HG02938 (cell line): ENCODE results near the gene NAA15.
"Not testable (repeated sequence)": the region's sequence is repeated elsewhere in the genome, so short reads cannot be mapped to it uniquely, and the experiment has no call there.

Experiments used
- ATAC-seq: cut with Tn5 transposase; IDR thresholded peaks from one replicate; pipeline ENCODE4 v1.9.1; 2021; ENCODE audit warnings: mild to moderate bottlenecking, moderate library complexity; ENCODE audit not compliant: unreplicated experiment

NAA15 gene

GRCh38 chr4:139295942-139296299 lies 5.4 kb upstream of the NAA15 start:
- no peak for ATAC-seq

DNA sequence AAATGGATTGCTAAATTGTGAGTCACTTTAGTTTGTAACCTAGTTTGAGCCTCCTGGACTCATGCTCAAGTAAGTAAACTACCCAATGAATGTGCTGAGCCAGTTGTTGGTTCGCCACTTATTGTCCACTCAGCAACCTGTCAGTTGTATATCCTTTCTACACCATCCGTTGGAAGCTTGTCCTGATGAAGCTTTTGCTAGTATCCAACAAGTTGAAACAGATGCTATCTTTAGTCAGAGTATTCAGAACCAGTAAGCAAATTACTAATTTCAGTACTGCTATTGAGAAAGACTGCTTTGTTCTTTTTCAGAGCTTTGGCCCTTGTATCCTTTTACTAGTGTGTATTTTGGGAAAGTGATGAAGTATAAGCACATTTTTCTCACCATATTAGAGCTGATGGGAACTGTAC lies 4.3 kb upstream of the NAA15 start:
- ATAC-seq, result no peak

DNA sequence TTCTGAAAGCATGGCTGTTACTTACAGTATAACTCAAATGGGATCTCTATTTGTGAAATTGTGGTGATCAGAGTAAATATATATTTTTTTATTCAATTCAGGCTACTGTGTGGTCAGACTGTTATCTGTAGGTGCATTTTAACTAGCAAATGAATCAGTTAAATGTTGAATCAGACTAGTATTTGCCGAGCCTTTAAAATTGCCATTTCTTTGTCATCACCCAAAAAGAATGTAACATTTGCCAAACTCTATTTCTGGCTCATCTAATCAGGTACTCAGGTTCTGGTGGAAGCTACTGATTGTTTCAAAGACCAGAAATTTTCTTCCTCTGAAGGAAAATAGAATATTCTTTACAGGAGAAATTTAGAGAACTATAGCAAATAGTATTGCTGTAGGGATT lies 1.8 kb upstream of the NAA15 start:
- no peak for ATAC-seq

DNA sequence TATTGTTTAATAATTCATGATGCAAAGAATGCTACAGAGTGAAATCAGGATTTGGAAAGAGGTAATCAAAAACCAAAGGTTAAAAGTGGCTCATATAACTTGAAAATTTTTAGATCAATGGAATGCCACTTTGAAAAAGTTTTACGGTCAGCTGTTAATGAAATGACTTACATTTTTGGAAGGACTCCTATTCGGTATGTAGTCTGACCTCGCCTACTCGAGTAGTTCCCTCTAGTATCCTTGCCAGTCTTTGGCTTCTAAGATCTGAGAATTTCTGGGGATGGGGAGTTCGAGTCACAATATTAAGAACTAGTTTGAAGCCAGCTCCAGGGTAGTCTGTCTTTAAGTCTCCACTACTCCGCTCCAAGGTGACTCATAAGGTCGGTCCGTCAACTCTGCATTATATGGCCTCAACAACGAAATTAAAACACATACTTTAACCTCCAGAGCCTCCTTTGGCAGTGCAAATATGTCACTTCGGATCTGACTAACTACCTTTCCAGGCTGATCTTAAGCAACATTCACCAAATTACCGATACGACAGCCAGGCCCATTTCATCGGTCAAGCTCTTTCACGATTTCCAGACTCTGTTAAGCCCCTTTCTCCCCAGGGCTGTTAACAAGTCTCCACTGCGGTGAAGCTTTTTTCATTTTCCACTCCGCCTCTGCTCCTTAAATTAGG lies 733 bp upstream of the NAA15 start:
- ATAC-seq, result peak; percentile 11

- peak; percentile 41 for ATAC-seq
These were observed 711 bp downstream of the NAA15 start, which contains the start of gene NDUFC1 for GRCh38 chr4:139301821-139302611. TSS of gene NDUFC1 (minus strand) at chr4:139302477. CDS start at chr4:139295798, 6,679 bp downstream.

- ATAC-seq, result no peak
These were observed 3.6 kb downstream of the NAA15 start for GRCh38 chr4:139304920-139305319.

- no peak for ATAC-seq
These were observed 10.6 kb downstream of the NAA15 start for GRCh38 chr4:139311909-139312308.

DNA sequence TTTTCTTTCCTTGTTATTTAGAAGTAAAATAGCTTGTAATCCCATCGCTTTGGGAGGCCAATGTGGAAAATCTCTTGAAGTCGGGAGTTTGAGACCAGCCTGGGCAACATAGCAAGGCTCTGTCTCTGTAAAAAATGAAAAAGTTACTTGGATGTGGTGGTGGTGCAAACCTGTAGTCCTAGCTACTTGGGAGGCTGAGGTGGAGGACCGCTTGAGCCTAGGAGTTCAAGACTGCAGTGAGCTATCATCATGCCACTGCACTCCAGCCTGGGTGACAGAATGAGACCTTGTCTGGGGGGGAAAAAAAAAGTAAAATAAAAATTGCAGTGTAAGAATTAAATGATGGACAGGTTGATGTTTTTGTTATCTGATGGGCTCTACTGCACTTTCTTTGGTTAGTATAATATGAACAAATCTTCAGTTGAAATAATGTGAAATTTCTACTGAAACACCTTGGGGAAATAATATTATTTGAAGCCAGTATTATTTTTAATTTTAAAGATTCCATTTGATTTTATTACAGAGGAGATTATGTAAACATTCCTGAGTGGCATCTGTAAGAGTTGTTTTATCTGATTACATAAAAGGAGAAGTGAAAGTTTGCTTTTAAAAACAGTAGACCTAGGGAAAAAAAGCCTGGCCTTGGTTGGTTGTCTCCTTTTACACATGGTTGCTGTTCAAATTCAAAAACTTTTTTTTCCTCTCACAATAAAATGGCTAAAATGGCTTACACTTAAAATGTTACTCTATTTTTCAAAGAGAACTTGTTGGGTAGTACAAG lies 11.4 kb downstream of the NAA15 start:
- no peak for ATAC-seq

- not testable (repeated sequence) for ATAC-seq
These were observed 12.1 kb downstream of the NAA15 start for GRCh38 chr4:139313414-139313813.

DNA sequence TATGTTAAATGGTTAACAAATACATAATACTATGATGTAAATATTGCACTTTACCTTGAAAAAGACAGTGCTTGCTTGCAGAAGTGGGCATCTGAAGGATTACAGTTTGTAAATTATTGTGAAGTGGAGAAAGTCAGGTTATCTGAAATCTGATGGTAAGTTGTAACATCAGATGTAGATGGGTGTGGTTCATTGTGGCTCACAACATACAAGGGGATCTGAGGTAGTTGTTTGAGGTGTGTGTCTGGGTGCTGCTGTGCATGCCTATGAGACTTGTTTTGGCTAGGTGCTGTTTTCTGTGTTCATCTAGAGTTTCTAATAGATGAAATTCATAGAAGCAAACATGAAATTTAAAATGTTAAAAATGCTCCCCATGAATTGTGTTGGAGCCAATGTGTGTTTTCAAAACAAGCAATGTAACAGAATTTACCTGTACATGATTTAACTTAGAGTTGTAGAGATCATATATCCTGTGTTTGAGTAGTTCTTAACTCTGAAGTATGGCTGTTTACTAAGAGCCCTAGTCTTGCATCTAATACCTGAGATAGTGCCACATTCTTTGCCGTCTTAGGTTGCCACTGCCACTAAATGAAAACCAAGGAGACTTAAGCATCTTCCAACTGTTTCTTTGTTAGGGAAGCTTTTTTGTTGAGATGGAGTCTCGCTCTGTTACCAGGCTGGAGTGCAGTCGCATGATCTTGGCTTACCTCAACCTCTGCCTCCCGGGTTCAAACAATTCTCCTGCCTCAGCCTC lies 12.9 kb downstream of the NAA15 start:
- no peak for ATAC-seq

- peak; percentile 67 for ATAC-seq
These were observed 13.9 kb downstream of the NAA15 start for GRCh38 chr4:139315221-139315675.

GRCh38 chr4:139316733-139317132 lies 15.4 kb downstream of the NAA15 start:
- no peak for ATAC-seq

GRCh38 chr4:139317635-139318034 lies 16.3 kb downstream of the NAA15 start:
- ATAC-seq, result no peak

DNA sequence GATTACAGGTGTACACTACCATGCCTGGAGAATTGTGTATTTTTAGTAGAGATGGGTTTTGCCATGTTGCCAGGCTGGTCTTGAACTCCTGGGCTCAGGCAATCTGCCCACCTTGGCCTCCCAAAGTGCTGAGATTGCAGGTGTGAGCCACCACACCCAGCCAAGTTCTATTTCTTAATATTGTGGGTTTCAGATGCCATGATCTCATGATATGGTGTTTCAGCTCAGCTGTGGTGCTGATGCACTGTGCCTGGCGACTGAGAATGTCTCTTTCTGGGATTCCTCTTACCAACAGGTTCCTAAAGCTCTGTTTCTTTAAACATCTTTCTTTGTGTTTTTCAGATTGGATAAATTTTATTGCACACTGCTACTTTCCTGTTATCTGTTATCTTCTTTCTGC lies 18.3 kb downstream of the NAA15 start:
- ATAC-seq, result no peak

- ATAC-seq, result not testable (repeated sequence)
These were observed 20.8 kb downstream of the NAA15 start for GRCh38 chr4:139322070-139322469.

- ATAC-seq, result not testable (repeated sequence)
These were observed 21.2 kb downstream of the NAA15 start for GRCh38 chr4:139322541-139322940.

DNA sequence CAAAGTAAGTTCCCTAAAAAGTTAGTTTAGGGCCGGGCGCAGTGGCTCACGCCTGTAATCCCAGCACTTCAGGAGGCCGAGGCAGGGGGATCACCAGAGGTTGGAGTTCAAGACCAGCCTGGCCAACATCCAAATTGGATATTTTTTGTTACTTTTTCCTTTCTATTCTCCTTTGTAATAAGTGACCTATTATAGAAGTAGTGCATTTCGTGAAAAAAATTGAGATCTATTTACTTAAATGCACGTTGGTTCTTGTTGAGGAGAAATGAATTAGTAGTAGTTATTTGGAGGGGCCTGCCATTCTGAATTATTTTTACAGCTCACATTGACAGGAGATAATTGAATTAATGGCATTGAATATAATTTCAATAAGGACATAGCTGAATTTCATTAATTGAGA lies 23.3 kb downstream of the NAA15 start:
- no peak for ATAC-seq

DNA sequence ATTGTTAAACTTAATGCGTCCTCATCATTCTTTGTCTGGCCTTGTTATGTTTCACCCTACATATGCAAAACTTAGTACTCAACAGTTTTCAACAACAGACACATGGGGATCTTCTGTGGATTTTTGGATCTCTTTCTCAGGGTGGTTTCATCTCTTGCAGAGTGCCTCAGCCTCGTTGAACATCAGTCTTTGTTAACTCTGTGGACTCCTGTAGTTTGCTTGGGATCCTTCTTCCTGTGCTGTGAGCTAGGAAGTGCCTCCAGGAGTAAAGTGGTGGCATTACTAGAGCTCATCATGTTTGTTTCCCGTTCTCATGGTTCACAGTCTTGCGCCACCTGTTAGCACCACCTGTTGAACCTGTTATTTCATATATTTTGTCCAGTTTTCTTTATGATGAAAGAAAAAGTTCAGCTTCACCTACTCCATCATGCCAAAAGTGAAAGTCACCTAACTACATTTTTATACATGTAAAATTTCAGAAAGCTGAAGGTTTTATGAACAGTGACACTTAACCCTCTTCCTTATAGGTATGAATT lies 28.4 kb downstream of the NAA15 start:
- no peak for ATAC-seq

GRCh38 chr4:139330283-139330682 lies 29.0 kb downstream of the NAA15 start:
- no peak for ATAC-seq

GRCh38 chr4:139331185-139331584 lies 29.9 kb downstream of the NAA15 start:
- ATAC-seq, result no peak
